GM18867 (cell line): Measurements from ENCODE around the gene MYO5C.

Source experiments
- ATAC-seq: cut with Tn5 transposase; IDR thresholded peaks from one replicate; pipeline ENCODE4 v1.9.1; 2021; ENCODE audit warnings: mild to moderate bottlenecking, moderate library complexity; ENCODE audit not compliant: unreplicated experiment

Gene MYO5C

DNA sequence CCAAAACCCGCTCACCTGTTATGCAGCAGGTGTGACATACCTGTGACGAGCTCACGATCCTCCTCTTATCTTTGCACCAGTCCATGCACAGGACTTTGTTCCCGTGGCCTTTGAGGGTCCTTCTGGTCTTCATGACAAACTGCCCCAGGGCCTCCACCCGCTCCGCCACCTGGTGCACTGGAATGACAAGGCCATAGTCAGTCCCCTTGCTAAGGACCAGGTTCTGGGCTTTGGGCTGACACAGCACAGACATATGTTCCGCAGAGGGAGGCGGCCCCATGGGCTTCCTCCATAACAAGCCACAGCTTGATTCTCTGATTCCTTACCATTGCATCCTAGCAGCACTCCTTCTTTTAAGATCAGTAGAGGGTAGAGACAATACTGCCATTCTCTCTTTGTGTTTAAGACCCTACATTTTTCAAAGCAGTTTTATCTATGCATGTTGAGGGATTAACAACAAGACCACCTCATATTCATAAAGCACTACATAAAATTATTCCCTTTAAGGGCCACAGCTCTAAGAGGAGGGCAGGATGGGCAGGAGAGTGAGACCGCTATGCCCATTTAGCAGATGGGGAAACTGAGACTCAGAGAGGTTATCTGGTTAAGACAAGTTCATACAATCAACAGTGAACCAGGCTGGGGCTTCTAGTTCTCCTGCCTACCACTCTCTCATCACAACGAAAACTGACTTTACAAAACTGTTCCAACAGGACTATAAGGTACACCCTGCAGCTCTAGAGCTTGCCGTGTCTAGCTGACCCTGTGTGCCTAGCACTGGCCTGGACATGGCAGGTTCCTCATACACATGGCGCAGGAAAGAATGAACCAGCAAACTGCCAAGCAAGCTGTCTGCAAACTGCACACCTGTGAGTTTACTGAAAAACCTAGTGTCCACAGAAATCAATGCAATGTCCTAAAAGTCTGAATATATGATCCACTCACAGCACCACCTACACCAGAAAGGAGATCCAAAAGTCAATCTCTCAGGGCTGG is 141.4 kb downstream of the MYO5C start:
- no peak for ATAC-seq

GRCh38 chr15:52151353-52151752 is 144.3 kb downstream of the MYO5C start:
- no peak for ATAC-seq

DNA sequence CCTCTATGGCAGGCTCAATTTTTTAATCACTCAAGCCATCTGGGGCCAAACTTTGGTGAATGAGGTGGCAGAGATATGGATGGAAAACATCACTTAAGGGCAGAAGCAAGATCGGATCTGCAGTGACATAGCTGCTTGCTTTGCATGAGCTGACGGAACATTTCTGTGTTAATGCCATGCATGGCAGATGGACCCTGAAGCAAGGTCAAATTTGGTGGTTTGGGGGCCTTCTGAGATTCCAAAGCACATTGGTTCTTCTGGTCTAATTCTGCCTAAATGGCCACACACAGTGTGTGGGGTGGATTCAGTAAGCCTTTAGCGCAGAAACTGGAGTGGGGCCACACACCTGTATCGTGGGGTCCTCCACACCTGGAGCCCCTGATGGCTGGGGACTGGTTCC is 144.7 kb downstream of the MYO5C start:
- ATAC-seq = no peak

DNA sequence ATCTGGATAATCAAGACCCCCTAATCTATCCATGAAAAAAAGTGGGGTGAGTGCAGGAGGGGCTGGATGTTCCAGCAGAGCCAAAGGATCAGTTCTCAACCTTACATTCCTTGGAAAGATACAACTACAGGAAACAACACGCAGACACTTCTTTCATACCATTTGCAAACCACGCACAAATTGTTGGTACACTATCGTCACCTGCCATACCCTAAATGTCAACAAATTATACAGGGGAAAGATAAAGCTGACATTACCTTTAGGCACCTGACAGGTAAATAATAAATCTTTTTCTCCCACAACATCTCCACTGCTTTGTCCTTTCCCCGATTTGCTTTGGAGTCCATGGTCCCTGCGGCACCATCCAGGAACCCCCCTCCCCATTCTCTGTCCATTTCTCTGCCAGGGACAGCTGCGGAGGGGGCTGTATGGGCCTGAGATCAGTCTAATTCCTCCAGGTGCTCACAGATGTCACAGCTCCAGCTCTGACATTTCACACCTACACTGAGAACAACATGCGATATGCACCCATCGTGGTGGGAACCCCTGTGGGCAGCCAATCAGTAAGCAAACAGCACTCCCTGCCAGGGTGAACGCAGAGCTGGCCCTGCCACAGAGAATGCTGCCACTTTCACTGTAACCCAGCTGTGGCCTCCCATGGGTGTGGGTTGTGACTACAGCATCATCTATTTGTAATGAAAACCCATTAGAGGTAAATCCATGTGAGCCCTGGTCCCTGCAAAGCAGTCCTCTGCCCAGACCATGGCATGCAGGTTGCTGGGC is 145.4 kb downstream of the MYO5C start:
- ATAC-seq = no peak

GRCh38 chr15:52148403-52148802 is 147.2 kb downstream of the MYO5C start:
- ATAC-seq = no peak

DNA sequence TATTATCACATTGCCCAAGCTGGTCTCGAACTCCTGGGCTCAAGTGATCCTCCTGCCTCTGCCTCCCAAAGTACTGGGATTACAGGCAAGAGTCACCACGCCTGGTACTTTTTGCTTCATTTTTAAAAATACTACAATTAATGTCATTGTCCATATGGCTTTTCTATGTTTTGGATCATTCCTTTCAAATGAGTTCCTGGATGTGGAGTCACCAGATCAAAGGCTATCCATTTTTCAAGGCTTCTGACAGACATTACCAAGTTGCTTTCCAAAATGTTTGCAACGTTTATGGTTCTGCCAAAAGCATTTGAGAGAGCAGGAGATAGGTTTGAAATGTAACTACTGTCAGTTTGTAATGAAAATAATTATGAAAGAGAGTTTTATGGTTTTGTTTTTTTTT is 148.8 kb downstream of the MYO5C start:
- ATAC-seq = no peak

- no peak for ATAC-seq
Observed at GRCh38 chr15:52146261-52146660, 149.3 kb downstream of the MYO5C start.

- no peak for ATAC-seq
Observed at GRCh38 chr15:52144656-52145178, 150.9 kb downstream of the MYO5C start.

- ATAC-seq = no peak
Observed at GRCh38 chr15:52143873-52144272, 151.7 kb downstream of the MYO5C start.
